NCI-H2227 (cell line): ENCODE results near the gene MED12L.
"Not testable (repeated sequence)": the region's sequence is repeated elsewhere in the genome, so short reads cannot be mapped to it uniquely, and the experiment has no call there.

Source experiments
- DNase-seq: peaks from one replicate; lab custom pipeline; 2025; ENCODE audit not compliant: unreplicated experiment; lab: John Stamatoyannopoulos, UW

The MED12L gene

DNA sequence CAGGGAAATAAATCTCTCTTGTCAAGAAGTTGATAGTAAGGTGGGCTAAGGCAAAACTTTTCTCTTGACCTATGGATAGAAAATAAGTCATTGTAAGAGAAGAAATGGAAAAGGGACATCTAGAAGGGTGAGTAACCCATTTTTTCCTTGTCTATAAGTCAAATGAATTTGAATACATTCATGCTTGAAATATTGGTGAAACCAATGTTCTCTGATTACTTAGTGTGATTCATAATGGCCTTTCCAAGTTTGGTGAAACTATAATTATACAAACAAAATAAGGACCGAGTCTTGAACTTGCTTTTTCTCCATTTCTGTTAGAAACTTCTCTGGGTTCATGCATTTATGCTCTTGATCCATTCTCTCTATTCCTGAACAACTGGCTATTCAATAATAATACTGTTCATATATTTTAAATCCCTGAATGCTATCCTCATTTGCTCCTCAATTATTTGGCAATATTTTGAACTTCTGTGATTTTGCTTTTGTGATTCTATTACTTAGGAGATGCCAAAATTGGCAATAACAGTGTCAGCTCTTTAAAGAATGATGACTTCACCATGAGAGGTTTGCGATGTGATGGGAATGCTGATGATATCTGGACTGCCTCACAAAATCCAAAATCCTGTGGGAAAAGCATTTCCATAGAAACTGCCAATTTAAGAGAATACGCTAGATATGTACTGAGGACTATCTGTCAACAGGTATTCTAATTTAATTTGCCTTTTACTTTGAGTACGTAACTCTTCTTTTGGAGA, 286.8 kb downstream of the MED12L start:
- no peak for DNase-seq

DNA sequence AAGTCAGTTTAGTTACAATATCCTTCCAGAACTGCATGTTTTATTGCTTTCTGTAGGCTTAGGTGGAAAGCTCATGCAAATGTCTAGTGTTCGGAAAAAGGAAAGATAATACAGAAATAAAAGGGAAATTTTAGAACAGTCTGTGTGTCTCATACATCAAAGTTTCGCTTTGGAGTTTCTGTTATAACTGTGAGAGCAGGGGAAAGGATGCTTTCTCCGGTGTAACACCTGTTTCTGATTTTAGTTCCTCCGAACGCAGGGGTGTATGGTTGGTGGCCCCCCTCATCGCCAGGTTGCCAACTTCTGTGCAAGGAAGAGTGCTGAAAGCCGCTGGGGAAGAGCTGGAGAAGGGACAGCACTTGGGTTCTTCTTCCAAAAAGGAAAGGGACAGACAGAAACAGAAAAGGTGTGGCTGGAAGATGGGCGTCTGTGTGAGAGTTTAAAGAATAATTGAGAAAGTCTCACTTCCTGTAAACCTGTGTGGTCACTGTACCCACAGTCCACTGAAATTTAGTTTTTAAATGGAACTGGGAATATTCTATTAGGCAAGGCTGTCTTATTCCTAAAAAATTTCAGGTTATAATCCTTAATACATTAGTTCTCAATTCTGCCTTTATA, 292.4 kb downstream of the MED12L start:
- no peak for DNase-seq

GRCh38 chr3:151379083-151379734, 293.7 kb downstream of the MED12L start:
- DNase-seq: peak; percentile 1

DNA sequence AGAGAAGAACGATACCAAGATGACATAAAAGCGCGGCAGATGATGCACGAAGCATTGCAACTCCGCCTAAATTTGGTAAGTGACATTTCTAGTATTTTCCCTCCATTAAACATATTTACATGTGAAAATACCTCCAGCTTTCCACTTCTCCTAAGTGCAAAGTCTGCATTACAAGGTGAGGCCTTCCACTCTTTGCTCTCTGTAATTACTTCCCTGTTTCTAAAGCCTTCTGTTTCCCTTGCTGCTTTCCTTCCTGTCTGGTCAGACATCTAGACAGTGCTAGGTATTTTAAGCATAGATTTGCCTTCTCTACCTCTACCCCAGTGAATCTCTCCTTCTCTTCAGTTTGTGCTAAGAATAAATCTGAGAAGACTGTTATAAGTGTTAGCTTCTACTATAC, 297.2 kb downstream of the MED12L start:
- DNase-seq: no peak

DNA sequence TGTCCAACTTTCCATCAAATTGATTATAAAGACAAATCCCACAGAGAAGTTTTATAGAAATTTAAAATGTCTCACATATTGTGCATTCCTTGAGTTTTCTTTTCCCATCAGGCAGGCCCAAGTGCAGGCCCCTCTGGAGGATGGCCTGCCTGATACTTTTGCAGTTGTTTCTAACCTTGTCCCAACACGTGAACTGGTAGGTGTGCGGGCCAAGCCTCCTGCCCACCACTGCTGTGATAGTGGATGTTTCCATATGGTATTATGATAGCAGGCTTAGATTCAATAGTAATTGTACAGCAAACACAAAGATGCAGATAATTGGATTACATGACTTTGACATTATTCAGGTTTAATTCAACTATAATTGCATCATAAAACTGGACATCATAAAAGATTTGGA, 297.6 kb downstream of the MED12L start:
- no peak for DNase-seq

GRCh38 chr3:151383956-151384355, 298.5 kb downstream of the MED12L start:
- DNase-seq: no peak

- DNase-seq: no peak
These were observed 299.3 kb downstream of the MED12L start, which contains the start of gene P2RY12 for GRCh38 chr3:151384741-151385174. Gene P2RY12 (minus strand): TSS chr3:151384753. CDS start chr3:151338845, 45,908 bp downstream.

GRCh38 chr3:151386056-151386455, 300.6 kb downstream of the MED12L start:
- no peak for DNase-seq

DNA sequence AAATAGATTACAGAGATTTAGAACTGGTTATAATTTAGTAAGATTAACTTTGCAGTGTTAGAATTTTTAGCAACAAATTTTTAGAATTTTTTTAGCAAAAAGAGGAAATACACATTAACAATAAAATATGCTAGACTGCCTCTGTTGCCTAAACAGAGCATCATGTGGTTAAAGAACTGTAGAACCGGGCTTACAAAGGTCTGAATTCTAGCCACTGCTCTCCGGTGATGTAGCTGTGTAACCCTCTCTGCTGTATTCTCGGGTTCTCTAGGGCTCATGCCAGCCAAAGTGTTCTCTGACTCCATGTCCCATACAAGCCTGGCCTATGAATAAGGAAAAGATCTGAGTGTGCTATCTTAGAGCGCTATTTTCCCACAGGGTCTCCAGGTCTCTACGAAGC, 302.0 kb downstream of the MED12L start:
- DNase-seq: no peak

GRCh38 chr3:151387842-151388241, 302.4 kb downstream of the MED12L start:
- no peak for DNase-seq

DNA sequence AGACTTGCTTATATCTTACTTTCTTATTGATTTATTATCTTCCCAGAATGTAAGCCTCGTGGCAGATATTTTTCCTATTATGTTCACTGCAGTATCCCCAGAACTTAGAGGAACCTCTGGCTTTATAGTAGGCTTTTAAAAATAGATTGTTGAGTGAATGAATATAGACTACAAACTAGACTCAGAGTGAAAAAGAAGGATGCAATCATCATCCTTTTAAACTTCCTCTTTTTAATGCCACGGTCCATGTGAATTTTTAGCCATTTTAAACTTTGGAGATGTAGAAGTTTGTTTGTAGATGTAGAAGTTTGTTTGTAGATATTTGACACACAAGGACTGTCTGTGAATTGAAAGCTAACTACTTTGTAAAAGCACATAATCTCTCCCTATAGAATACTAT, 306.3 kb downstream of the MED12L start:
- DNase-seq: no peak

DNA sequence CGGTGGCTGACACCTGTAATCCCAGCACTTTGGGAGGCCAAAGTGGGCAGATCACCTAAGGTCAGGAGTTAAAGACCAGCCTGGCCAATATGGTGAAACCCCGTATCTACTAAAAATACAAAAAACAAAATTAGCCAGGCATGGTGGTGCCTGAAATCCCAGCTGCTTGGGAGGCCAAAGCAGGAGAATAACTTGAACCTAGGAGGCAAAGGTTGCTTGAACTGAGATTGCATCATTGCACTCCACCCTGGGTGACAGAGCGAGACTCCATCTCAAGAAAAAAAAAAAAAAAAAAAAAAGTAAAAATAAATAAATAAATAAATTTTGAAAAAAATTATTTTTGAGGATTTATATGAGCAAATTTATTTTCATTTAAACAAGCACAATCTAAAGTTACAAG, 306.7 kb downstream of the MED12L start:
- DNase-seq: not testable (repeated sequence)

GRCh38 chr3:151393146-151393830, 307.8 kb downstream of the MED12L start:
- DNase-seq: no peak

DNA sequence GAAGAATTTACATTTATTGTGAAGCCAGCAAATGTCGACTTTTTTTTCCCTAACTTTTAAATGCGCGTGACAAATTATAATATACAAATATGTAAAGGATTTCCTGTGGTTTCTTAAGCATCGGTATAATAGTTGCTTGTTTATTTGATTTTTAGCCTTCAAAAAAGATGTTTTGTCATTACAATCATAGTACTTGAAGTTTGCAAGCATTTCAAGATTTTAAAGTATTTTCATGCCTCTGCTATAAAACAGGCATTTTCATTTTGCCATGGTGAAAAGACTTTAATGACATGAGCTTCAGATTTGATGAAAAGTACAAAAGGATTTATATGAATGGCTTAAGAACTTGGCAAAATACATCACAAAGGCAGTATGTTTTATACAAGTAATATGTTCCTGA, 308.5 kb downstream of the MED12L start:
- DNase-seq: no peak

GRCh38 chr3:151394611-151395010, 309.1 kb downstream of the MED12L start:
- no peak for DNase-seq

GRCh38 chr3:151395806-151396205, 310.3 kb downstream of the MED12L start:
- no peak for DNase-seq

DNA sequence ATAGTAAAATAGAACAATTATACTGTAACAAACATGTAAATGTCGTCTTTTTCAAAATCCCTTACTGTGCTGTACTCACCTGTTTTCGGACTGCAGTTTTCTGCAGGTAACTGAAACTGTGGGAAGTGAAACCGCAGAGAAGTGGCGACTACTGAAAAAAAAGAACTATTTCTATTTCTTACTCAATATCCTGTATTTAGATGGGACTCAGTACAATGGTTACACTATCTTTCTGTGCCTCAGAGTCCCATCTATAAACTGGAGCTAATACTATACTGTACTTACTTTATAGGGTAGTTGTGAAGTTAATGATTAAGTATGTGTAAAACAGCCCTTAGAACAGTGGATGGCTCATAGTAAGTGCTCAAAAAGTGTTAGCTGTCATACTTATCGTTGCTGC, 313.4 kb downstream of the MED12L start:
- DNase-seq: no peak

DNA sequence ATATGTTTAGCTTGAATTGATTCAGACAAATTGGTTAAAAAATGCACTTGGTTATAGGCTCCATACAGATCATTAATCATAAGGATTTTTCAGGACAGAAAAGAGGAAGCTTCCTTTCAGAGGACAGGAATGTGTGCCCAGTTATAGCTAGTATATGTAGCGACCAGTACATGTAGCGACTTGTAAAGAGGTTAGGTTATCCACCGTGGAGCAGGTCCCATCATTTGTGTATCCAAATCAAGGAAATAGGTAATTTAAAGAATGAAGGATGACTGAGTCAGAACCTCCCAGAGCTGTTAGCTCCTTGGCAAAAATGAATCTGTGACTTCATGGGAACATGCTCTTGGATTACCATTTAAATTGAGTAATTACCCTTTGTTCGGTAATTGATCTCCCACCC, 314.9 kb downstream of the MED12L start:
- no peak for DNase-seq

DNA sequence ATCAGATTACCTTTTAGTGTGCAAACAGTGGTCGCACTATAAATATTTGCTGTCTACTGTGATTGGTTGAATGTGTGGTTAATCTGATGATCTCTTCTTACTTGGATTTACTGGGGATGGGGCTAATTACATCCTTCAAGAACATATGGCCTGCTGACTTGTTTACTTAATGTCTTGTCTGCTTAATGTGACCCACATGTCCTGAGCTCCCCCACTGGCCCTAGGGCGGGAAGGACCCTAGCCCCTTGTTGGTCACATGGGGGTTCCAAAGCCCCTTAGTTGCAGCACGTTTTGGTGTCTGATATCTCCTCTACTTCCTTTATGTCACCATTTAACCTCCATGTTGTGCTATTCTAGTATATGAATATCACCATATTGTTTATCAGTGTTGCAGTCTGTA, 316.9 kb downstream of the MED12L start:
- DNase-seq: no peak

DNA sequence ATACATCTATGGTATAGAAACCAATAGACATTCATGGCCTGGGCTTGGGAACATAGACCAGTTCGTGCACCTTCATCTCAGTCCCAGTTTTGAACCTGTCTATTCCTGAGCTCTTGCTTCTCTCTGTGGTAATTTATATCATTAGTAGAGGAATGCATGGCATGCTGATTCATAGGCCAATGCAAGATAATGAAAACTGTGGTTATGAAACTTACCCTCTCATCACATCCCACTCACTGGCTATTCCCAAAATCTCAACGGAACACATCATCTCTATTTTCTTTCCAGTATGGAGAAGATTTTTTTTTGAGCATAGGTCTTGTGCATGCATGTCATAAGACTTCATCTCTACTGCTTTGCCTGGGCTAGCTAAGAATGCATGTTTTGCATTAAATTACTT, 317.8 kb downstream of the MED12L start:
- no peak for DNase-seq

DNA sequence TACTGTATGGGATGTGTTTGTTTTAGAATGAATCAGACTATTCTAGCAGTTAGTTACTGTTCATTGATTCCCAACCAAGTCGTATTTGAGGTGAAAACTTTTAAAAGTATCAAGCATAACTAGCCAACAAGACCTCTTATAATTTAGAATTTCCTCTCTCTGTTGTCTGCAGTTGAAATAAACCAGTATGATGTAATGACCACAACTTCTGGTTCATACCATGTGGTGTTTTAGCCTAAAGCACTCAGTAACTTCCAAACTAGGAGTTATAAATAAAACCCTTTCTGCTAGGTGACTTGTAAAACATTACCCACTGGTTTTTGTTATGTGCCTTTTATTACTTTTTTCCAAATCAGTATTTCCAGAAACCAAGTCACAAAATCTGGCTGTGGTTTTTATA, 318.9 kb downstream of the MED12L start:
- no peak for DNase-seq

GRCh38 chr3:151407928-151408327, 322.5 kb downstream of the MED12L start:
- DNase-seq: no peak
